Skeletal muscle tissue (tissue), 4 donors: ENCODE measurements around the gene POLK. TPM values are rescaled to one million over a fixed set of nuclear protein-coding genes. Genes with fewer than 3 reads are reported as not detected.
A peak's percentile ranks its signal among the peaks of the same experiment; 100 is the strongest.

ENCODE experiments used
- H3K27ac ChIP-seq: one replicate; pipeline ENCODE4 v1.7.0; 2013; ENCODE audit warnings: mild to moderate bottlenecking, low read depth, low read length, inconsistent platforms
- H3K27me3 ChIP-seq, 3 donors: one replicate each; pipeline ENCODE4 v1.7.0; 2013; ENCODE audit warnings: low read length in 3 of 3; ENCODE audit not compliant: control insufficient read depth in 3 of 3, insufficient read depth in 3 of 3
- H3K36me3 ChIP-seq, 3 donors: one replicate each; pipeline ENCODE4 v1.7.0; 2013; ENCODE audit warnings: low read length in 3 of 3; ENCODE audit not compliant: control insufficient read depth in 3 of 3, insufficient read depth in 3 of 3
- H3K4me1 ChIP-seq, 3 donors: one replicate each; pipeline ENCODE4 v1.7.0; 2013; ENCODE audit warnings: low read length in 3 of 3, mild to moderate bottlenecking in 3 of 3; ENCODE audit not compliant: control insufficient read depth in 3 of 3, insufficient read depth in 3 of 3
- H3K4me3 ChIP-seq, 3 donors: one replicate each; pipeline ENCODE4 v1.7.0; 2013; ENCODE audit warnings: low read length in 3 of 3
- H3K9ac ChIP-seq, 3 donors: one replicate each; pipeline ENCODE4 v1.7.0; 2013; ENCODE audit warnings: low read length in 3 of 3, mild to moderate bottlenecking in 3 of 3, moderate library complexity in 2 of 3, low read depth in 1 of 3
- H3K9me3 ChIP-seq, 3 donors: one replicate each; pipeline ENCODE4 v1.7.0; 2013; ENCODE audit warnings: low read length in 3 of 3; ENCODE audit not compliant: control insufficient read depth in 3 of 3
- total RNA-seq: library from RNA; depleted of rRNA; stranded (reverse); fragments of >200 nt; gene quantifications from one replicate; pipeline ENCODE4 v1.2.3, GENCODE V29; 2014
- donor health status: Osteomylitis.

Gene POLK
- total RNA-seq, 1 donor from 2014 or later, result 20.4 TPM

DNA sequence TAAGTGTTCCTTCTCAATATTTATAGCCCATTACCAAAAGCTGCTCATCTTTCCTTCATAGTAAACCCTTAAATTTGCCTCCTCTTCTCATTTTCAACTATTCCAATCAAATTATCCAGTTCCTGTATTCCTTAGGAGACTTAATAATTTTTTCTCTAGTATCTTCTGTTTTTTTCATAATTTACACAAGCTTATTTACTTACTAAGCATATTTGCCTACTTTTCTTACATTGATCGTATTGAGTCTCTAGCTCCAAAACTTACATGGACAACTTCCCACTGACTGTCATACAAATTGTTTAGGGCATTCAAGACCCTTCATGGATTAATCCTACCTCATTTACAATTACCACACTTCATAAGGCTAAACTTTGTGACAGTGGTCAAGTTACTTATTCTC is 3.9 kb upstream of the POLK start:
- Histone ChIP-seq H3K27me3 (no peaks in the 10 kb centered on the region), H3K9ac (no peak overlapping the region), H3K9me3 (no peaks in the 10 kb centered on the region), H3K36me3 (no peaks in the 10 kb centered on the region), H3K27ac (no peak overlapping the region), H3K4me3 (no peak overlapping the region), H3K4me1 (peaks cover 4 to 22% (median 11%) of the 10 kb centered on the region in 3 donors)

- Histone ChIP-seq H3K36me3 (no peaks in the 10 kb centered on the region), H3K9me3 (no peaks in the 10 kb centered on the region), H3K27ac (peak overlapping the region; percentile 93), H3K4me3 (peak overlapping the region; percentile 84 to 95 (median 84)), H3K9ac (peak overlapping the region in 2 of 3 donors; percentile 7 to 88), H3K4me1 (peaks cover 4 to 30% (median 13%) of the 10 kb centered on the region in 3 donors), H3K27me3 (no peaks in the 10 kb centered on the region)
These were observed 2.1 kb upstream of the POLK start for GRCh38 chr5:75509546-75509945.

GRCh38 chr5:75509956-75510355 is 1.7 kb upstream of the POLK start:
- H3K36me3 ChIP-seq, result no peaks in the 10 kb centered on the region
- peaks cover 4 to 30% (median 13%) of the 10 kb centered on the region in 3 donors for H3K4me1 ChIP-seq
- peak overlapping the region; percentile 93 for H3K27ac ChIP-seq
- peak overlapping the region; percentile 84 to 95 (median 84) for H3K4me3 ChIP-seq
- peak overlapping the region; percentile 88 to 92 (median 89) for H3K9ac ChIP-seq
- no peaks in the 10 kb centered on the region for H3K27me3 ChIP-seq
- no peaks in the 10 kb centered on the region for H3K9me3 ChIP-seq

DNA sequence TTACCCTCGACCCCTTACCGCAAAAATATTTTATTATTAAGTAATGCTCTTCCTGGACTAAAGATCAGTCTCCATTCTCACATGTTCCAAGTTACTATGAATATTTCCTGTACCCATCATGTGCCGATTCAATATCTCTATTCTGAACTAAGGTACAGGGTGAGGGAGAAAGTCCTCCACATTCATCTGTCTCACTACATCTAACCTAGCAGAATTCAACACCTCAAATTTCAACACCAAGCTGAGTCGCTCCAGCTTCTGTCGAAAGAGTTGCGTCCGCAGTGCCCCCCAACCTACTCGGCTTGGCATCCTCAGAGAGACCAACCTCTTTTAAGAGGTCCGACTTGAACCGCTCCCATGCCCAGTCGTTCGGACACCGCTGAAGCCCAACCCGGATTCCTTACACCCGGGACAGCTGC is 1.3 kb upstream of the POLK start:
- peak overlapping the region; percentile 88 to 92 (median 89) for H3K9ac ChIP-seq
- peaks cover 4 to 30% (median 13%) of the 10 kb centered on the region in 3 donors for H3K4me1 ChIP-seq
- H3K36me3 ChIP-seq, result no peaks in the 10 kb centered on the region
- peak overlapping the region; percentile 93 for H3K27ac ChIP-seq
- H3K4me3 ChIP-seq, result peak overlapping the region; percentile 84 to 95 (median 84)
- H3K27me3 ChIP-seq, result no peaks in the 10 kb centered on the region
- H3K9me3 ChIP-seq, result no peaks in the 10 kb centered on the region

DNA sequence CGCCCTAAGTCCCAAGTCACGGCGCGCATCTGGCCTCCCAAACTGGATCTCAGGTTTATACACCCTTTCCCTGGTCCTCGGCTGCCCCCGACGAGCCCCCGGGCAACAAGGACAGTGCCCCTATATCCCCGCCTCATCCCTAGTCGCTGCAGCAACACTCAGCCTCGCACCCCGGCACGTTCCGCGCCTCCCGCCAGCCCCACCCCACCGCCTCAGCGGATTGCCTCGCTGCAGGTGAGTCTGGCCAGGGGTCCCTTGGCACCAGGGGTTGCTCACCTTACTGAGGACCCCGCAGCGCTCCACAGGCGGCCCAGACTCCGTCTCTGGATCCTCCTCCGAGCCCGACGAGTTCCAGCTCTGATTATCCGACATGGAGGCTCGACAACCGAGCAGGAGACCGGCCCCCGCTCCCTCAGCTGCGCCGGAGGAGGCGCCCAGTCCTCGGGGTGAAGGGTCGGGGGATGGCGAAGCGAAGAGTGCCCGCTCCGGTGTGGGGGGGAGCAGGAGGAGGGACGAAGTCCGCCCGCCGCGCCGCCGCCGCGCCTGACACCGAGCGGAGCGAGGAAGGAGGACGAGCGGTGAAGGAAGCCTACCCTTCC is 756 bp upstream of the POLK start:
- Histone ChIP-seq H3K36me3 (no peaks in the 10 kb centered on the region), H3K27ac (peak overlapping the region; percentile 93), H3K4me1 (peaks cover 4 to 30% (median 13%) of the 10 kb centered on the region in 3 donors), H3K9me3 (no peaks in the 10 kb centered on the region), H3K4me3 (peak overlapping the region; percentile 84 to 95 (median 84)), H3K27me3 (no peaks in the 10 kb centered on the region), H3K9ac (peak overlapping the region; percentile 88 to 92 (median 89))

DNA sequence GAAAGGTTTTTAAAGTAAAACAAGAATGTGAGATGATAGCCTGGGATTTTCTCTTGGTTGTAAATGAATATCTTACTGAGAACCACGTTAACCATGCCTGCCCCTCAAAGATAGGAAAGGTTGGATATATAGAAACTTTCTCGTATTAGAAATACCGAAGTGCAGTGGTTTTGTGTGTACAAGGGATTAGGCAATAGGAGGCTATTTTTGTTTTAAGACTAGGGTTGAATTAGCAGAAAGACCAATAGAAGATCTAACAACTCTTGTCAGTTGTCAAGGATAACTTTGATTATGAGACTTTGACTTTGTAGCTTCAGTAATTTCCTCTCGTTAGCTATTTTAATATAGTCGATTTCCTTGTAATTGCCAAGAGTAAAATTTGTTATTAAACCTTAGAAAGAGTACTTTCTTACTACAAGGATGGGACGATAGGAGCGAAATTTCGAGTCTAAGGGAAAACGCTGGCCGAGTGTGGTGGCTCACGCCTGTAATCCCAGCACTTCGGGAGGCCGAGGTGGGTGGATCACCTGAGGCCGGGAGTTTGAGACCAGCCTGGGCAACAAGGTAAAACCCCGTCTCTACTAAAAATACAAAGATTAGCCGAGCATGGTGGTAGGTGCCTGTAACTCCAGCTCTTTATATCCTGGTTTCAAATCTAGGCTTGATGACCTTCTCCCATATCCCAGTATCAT is 838 bp downstream of the POLK start:
- Histone ChIP-seq H3K4me1 (peaks cover 4 to 30% (median 13%) of the 10 kb centered on the region in 3 donors), H3K9me3 (no peaks in the 10 kb centered on the region), H3K9ac (peak overlapping the region; percentile 84 to 90 (median 86)), H3K4me3 (peak overlapping the region; percentile 90 to 97 (median 95)), H3K36me3 (no peaks in the 10 kb centered on the region), H3K27ac (peak overlapping the region; percentile 93), H3K27me3 (no peaks in the 10 kb centered on the region)

GRCh38 chr5:75513841-75514240 is 2.1 kb downstream of the POLK start:
- Histone ChIP-seq H3K27me3 (no peaks in the 10 kb centered on the region), H3K27ac (no peak overlapping the region), H3K9me3 (no peaks in the 10 kb centered on the region), H3K4me1 (peaks cover 4 to 22% (median 13%) of the 10 kb centered on the region in 3 donors), H3K36me3 (no peaks in the 10 kb centered on the region), H3K9ac (no peak overlapping the region), H3K4me3 (no peak overlapping the region)

DNA sequence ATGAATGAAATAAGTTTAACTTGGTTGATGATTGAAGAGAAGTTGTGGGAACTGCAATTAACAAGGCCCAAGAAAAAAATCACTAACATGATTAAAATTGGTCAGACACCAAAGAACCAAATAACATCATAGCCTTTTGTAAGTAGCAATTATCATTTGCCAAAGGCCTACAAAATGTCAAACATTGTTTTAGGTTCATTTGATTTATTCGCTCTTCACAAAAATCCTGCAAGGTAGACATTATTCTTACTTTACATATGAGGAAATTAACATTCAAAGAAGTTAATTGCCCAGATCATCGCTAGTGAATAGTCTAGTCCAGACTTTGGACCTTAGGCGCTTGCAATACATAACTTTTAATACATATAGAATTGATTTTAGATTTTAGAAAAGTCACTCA is 2.6 kb downstream of the POLK start:
- Histone ChIP-seq H3K4me3 (no peak overlapping the region), H3K27me3 (no peaks in the 10 kb centered on the region), H3K9ac (no peak overlapping the region), H3K36me3 (no peaks in the 10 kb centered on the region), H3K27ac (no peak overlapping the region), H3K4me1 (peaks cover 4 to 20% (median 13%) of the 10 kb centered on the region in 3 donors), H3K9me3 (no peaks in the 10 kb centered on the region)

DNA sequence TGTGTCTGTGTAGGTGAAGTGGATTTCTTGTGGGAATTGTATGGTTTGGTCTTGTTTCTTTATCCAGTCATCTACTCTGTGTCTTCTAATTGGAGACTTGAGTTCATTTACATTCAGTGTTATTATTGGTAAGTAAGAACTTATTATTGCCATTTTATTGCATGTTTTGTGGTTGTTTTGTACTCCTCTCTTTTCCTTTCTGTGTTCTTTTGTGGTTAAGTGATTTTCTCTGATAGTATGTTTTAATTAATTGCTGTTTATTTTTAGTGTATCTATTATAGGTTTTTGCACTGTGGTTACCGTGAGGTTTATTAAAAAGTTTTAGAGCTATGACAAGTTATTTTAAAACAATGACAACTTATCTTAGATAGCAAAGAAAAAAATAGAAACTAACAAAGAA is 8.1 kb downstream of the POLK start:
- Histone ChIP-seq H3K27me3 (no peaks in the 10 kb centered on the region), H3K27ac (no peak overlapping the region), H3K4me1 (peaks cover 0 to 2% (median 0%) of the 10 kb centered on the region in 3 donors), H3K9ac (no peak overlapping the region), H3K36me3 (peaks cover 0 to 4% (median 0%) of the 10 kb centered on the region in 3 donors), H3K4me3 (no peak overlapping the region), H3K9me3 (no peaks in the 10 kb centered on the region)

DNA sequence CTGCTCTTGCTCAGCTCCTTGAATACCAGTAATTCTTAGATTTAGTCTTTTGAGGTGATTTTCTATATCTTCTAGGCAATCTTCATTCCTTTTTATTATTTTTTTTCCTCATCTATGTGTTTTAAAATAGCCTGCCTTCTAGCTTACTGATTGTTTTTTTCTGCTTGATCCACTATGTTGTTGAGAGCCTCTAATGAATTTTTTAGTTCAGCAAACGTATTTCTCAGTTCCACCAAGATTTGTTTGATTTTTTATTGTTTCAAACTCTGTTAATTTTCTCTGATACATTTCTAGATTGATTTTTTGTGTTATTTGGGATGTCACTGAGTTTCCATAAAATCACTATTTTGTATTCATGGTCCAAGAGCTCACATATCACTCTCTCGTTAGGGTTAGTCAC is 9.5 kb downstream of the POLK start:
- no peaks in the 10 kb centered on the region for H3K27me3 ChIP-seq
- H3K27ac ChIP-seq, result no peak overlapping the region
- H3K4me1 ChIP-seq, result peaks cover 0 to 2% (median 0%) of the 10 kb centered on the region in 3 donors
- H3K9ac ChIP-seq, result no peak overlapping the region
- H3K36me3 ChIP-seq, result peaks cover 0 to 4% (median 0%) of the 10 kb centered on the region in 3 donors
- H3K4me3 ChIP-seq, result no peak overlapping the region
- H3K9me3 ChIP-seq, result no peaks in the 10 kb centered on the region
